Ishikawa (cell line): ENCODE measurements around the gene MRPS33.
A peak's percentile ranks its signal among the peaks of the same experiment; 100 is the strongest.

ENCODE experiments used
- CEBPB ChIP-seq: IDR thresholded peaks from 2 replicates; pipeline ENCODE4 v1.6.1; 2012
- CREB1 ChIP-seq: IDR thresholded peaks from 2 replicates; pipeline ENCODE4 v1.6.1; 2012; ENCODE audit warnings: low read depth
- EGR1 ChIP-seq: IDR thresholded peaks from 2 replicates; pipeline ENCODE4 v1.6.1; 2012
- EP300 ChIP-seq: IDR thresholded peaks from 2 replicates; pipeline ENCODE4 v1.6.1; 2012; ENCODE audit warnings: borderline replicate concordance
- FOXM1 ChIP-seq: IDR thresholded peaks from 2 replicates; pipeline ENCODE4 v1.6.1; 2012; ENCODE audit warnings: low read depth, borderline replicate concordance
- MAX ChIP-seq: IDR thresholded peaks from 2 replicates; pipeline ENCODE4 v1.6.1; 2012
- NFIC ChIP-seq: IDR thresholded peaks from 2 replicates; pipeline ENCODE4 v1.6.1; 2012
- RAD21 ChIP-seq: IDR thresholded peaks from 2 replicates; pipeline ENCODE4 v1.6.1; 2012; ENCODE audit warnings: low read depth
- REST ChIP-seq: IDR thresholded peaks from 2 replicates; pipeline ENCODE4 v1.6.1; 2012; ENCODE audit warnings: low read depth, mild to moderate bottlenecking
- TAF1 ChIP-seq: IDR thresholded peaks from 2 replicates; pipeline ENCODE4 v1.6.1; 2012; ENCODE audit warnings: low read depth, mild to moderate bottlenecking
- TCF12 ChIP-seq: IDR thresholded peaks from 2 replicates; pipeline ENCODE4 v1.6.1; 2012; ENCODE audit warnings: low read depth
- TEAD4 ChIP-seq: IDR thresholded peaks from 2 replicates; pipeline ENCODE4 v1.6.1; 2012
- USF1 ChIP-seq: IDR thresholded peaks from 2 replicates; pipeline ENCODE4 v1.6.1; 2012
- YY1 ChIP-seq: IDR thresholded peaks from 2 replicates; pipeline ENCODE4 v1.6.1; 2012; ENCODE audit warnings: low read depth
- ZBTB7A ChIP-seq: IDR thresholded peaks from 2 replicates; pipeline ENCODE4 v1.6.1; 2012; ENCODE audit warnings: low read depth

The MRPS33 gene

GRCh38 chr7:141012044-141012685 is 2.6 kb downstream of the MRPS33 start:
- TF ChIP-seq TEAD4 = no peak
- peak; percentile 73 for TF ChIP-seq RAD21
- TF ChIP-seq TCF12 = no peak
- TF ChIP-seq CEBPB = no peak
- TF ChIP-seq EP300 = no peak
- TF ChIP-seq NFIC = no peak

GRCh38 chr7:141011443-141011842 is 3.3 kb downstream of the MRPS33 start:
- TF ChIP-seq EGR1 (no peak), ZBTB7A (no peak), EP300 (no peak), USF1 (no peak), CEBPB (no peak)

- TF ChIP-seq CREB1 (no peak), EGR1 (no peak), MAX (no peak), ZBTB7A (no peak), NFIC (no peak), CEBPB (no peak), REST (no peak), TAF1 (no peak), TEAD4 (no peak), USF1 (no peak), RAD21 (no peak)
Measured at GRCh38 chr7:141003172-141004065, 11.3 kb downstream of the MRPS33 start.

GRCh38 chr7:141001546-141001945 is 13.2 kb downstream of the MRPS33 start:
- TF ChIP-seq EP300 (no peak), USF1 (no peak), YY1 (no peak), MAX (no peak), RAD21 (no peak), ZBTB7A (no peak), TCF12 (no peak), REST (no peak), TAF1 (no peak), FOXM1 (no peak), CREB1 (no peak), CEBPB (no peak), TEAD4 (no peak), EGR1 (no peak), NFIC (no peak)

GRCh38 chr7:141001122-141001521 is 13.6 kb downstream of the MRPS33 start:
- TF ChIP-seq MAX (no peak), ZBTB7A (no peak), REST (no peak), EGR1 (no peak), USF1 (no peak), TCF12 (no peak), NFIC (no peak), YY1 (no peak), RAD21 (no peak), EP300 (no peak), CEBPB (no peak), TEAD4 (no peak), CREB1 (no peak), FOXM1 (no peak), TAF1 (no peak)
